Naive thymus-derived CD8-positive, alpha-beta T cell (primary cell): Measurements from ENCODE around the gene HDLBP. TPM values are rescaled to one million over a fixed set of nuclear protein-coding genes. Genes with fewer than 3 reads are reported as not detected.

Experiments
- polyA plus RNA-seq, 3 donors: library from polyadenylated mRNA; unstranded; fragments of 300-500 nt; fragmentation: Illumina TruSeq; gene quantifications; one replicate each; pipeline ENCODE4 v1.2.3, GENCODE V29; 2021
- total RNA-seq, 8 experiments: library from RNA in 2 of 8; stranded (reverse) in 2 of 8; gene quantifications; one replicate each; pipeline ENCODE4 v1.2.3 and lab custom pipeline; 2021 to 2026

HDLBP gene
- total and polyA plus RNA-seq, 5 experiments from 2014 or later: 32.2 to 148 (median 71.1) TPM

Other genes starting within 250 kb of the HDLBP start
- 100 to 1,000 TPM; 265 to 270 TPM for gene MTERF4, start 213.4 kb downstream of the HDLBP start, total RNA-seq
- gene MTERF4, start 213.4 kb downstream of the HDLBP start, polyA plus RNA-seq: 10 to 100 TPM; 46.4 to 82.1 (median 57.8) TPM
- gene PASK, start 166.2 kb downstream of the HDLBP start, total RNA-seq: 100 to 1,000 TPM; 550 to 574 TPM
- 10 to 100 TPM; 68.3 to 78.7 (median 69.9) TPM for gene PASK, start 166.2 kb downstream of the HDLBP start, polyA plus RNA-seq
- gene PPP1R7, start 165.2 kb downstream of the HDLBP start, total RNA-seq: 10 to 100 TPM; 60.4 to 65.4 TPM
- 100 to 1,000 TPM; 109 to 115 (median 112) TPM for gene PPP1R7, start 165.2 kb downstream of the HDLBP start, polyA plus RNA-seq
- gene ANO7, start 127.0 kb downstream of the HDLBP start, total RNA-seq: under 1 TPM; 0.57 to 0.77 TPM
- under 1 TPM in 1 of 3 donors, not detected in 2; 0.16 TPM for gene ANO7, start 127.0 kb downstream of the HDLBP start, polyA plus RNA-seq
- gene SEPTIN2, start 253 bp upstream of the HDLBP start, total RNA-seq: 100 to 1,000 TPM; 303 to 309 TPM
- 100 to 1,000 TPM; 143 to 182 (median 144) TPM for gene SEPTIN2, start 253 bp upstream of the HDLBP start, polyA plus RNA-seq
- gene FARP2, start 40.6 kb upstream of the HDLBP start, total RNA-seq: 10 to 100 TPM; 20.1 to 22.9 TPM
- gene FARP2, start 40.6 kb upstream of the HDLBP start, polyA plus RNA-seq: 1 to 10 TPM; 3.4 to 5.8 (median 4.0) TPM
- gene STK25, start 192.9 kb upstream of the HDLBP start, total RNA-seq: 100 to 1,000 TPM; 148 to 150 TPM
- 10 to 100 TPM; 69.9 to 81.1 (median 70.1) TPM for gene STK25, start 192.9 kb upstream of the HDLBP start, polyA plus RNA-seq
- not detected for gene BOK, start 243.1 kb upstream of the HDLBP start, total RNA-seq
- gene BOK, start 243.1 kb upstream of the HDLBP start, polyA plus RNA-seq: under 1 TPM in 1 of 3 donors, not detected in 2; 0.53 TPM